Loucy (cell line): ENCODE results near the gene SERPINA5.

Experiments
- H2AFZ ChIP-seq: fragments of 200-600 bp; sonication (generic); 2 replicates; pipeline ENCODE4 v1.6.0; 2016; ENCODE audit warnings: antibody characterized with exemption, mild to moderate bottlenecking, low read length, moderate library complexity
- H3F3A ChIP-seq: fragments of 200-600 bp; 2 replicates; pipeline ENCODE4 v1.6.0; 2016; ENCODE audit warnings: antibody characterized with exemption, low read depth, mild to moderate bottlenecking
- H3K27me3 ChIP-seq: fragments of 200-600 bp; sonication (generic); 2 replicates; pipeline ENCODE4 v1.6.1; 2014; ENCODE audit warnings: low read length, mild to moderate bottlenecking; ENCODE audit not compliant: insufficient read depth, poor library complexity, severe bottlenecking
- H3K36me3 ChIP-seq: fragments of 200-600 bp; sonication (generic); 2 replicates; pipeline ENCODE4 v1.6.1; 2016; ENCODE audit warnings: low read length; ENCODE audit not compliant: insufficient read depth
- H3K4me1 ChIP-seq: fragments of 200-600 bp; sonication (generic); 2 replicates; pipeline ENCODE4 v1.5.1; 2014; ENCODE audit warnings: low read length, mild to moderate bottlenecking; ENCODE audit not compliant: insufficient read depth, poor library complexity, severe bottlenecking
- H3K4me2 ChIP-seq: fragments of 200-600 bp; sonication (generic); 2 replicates; pipeline ENCODE4 v1.6.0; 2014; ENCODE audit warnings: antibody characterized with exemption, low read length, low read depth, mild to moderate bottlenecking; ENCODE audit not compliant: poor library complexity, severe bottlenecking
- H3K4me3 ChIP-seq: fragments of 200-600 bp; sonication (generic); 2 replicates; pipeline ENCODE4 v1.5.1; 2014; ENCODE audit warnings: low read length, mild to moderate bottlenecking, mixed read lengths; ENCODE audit not compliant: poor library complexity, severe bottlenecking
- H3K79me2 ChIP-seq: fragments of 200-600 bp; sonication (generic); 2 replicates; pipeline ENCODE4 v1.6.1; 2014; ENCODE audit warnings: low read length; ENCODE audit not compliant: insufficient read depth
- H3K9ac ChIP-seq: fragments of 200-600 bp; sonication (generic); 2 replicates; pipeline ENCODE4 v1.6.0; 2014; ENCODE audit warnings: mild to moderate bottlenecking, low read depth, low read length, moderate library complexity; ENCODE audit not compliant: poor library complexity, severe bottlenecking
- H3K9me2 ChIP-seq: fragments of 200-600 bp; sonication (generic); replicated peaks from 2 replicates; pipeline ENCODE4 v1.6.1; 2016; ENCODE audit warnings: low read depth, low read length, mixed read lengths
- H3K9me3 ChIP-seq: fragments of 200-600 bp; sonication (generic); 2 replicates; pipeline ENCODE4 v1.6.1; 2014; ENCODE audit warnings: mild to moderate bottlenecking, antibody characterized with exemption, low read length, low read depth; ENCODE audit not compliant: insufficient read depth
- H4K20me1 ChIP-seq: fragments of 200-600 bp; sonication (generic); 2 replicates; pipeline ENCODE4 v1.6.0; 2014; ENCODE audit warnings: antibody characterized with exemption, low read length, mild to moderate bottlenecking; ENCODE audit not compliant: insufficient read depth, poor library complexity, severe bottlenecking
- EZH2phosphoT487 ChIP-seq: fragments of 200-600 bp; IDR thresholded peaks from 2 replicates; pipeline ENCODE4 v1.6.1; 2018; ENCODE audit warnings: antibody characterized with exemption, mild to moderate bottlenecking, moderate library complexity, borderline replicate concordance
- TF ChIP-seq, protein P1 (sequence below): fragments of 200-600 bp; sonication (generic); conservative IDR thresholded peaks from 2 replicates; pipeline ENCODE4 v1.5.1; 2014; ENCODE audit warnings: mild to moderate bottlenecking, antibody characterized with exemption, low read length

The SERPINA5 gene

DNA sequence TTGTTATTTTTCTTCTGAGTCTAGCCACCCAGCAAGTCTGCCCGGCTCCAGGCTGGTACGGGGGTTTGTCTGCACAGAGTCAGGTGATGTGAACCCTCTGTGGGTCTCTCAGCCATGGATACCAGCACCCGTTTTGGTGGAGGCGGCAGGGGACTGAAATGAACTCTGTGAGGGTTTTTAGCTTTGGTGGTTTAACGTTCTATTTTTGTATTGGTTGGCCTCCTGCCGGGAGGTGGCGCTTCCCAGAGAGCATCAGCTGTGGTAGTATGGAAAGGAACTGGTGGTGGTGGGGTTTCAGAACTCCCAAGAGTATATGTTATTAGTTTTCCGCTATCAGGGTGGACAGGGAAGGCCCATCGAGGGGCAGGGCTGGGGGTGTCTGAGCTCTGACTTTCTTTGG, 25.2 kb upstream of the SERPINA5 start:
- H4K20me1 ChIP-seq = no peaks in the 10 kb centered on the region
- H3K9me2 ChIP-seq = no peaks in the 10 kb centered on the region
- no peaks in the 10 kb centered on the region for H3K79me2 ChIP-seq
- no peak for TF ChIP-seq EZH2phosphoT487
- TF ChIP-seq, protein P1, sequence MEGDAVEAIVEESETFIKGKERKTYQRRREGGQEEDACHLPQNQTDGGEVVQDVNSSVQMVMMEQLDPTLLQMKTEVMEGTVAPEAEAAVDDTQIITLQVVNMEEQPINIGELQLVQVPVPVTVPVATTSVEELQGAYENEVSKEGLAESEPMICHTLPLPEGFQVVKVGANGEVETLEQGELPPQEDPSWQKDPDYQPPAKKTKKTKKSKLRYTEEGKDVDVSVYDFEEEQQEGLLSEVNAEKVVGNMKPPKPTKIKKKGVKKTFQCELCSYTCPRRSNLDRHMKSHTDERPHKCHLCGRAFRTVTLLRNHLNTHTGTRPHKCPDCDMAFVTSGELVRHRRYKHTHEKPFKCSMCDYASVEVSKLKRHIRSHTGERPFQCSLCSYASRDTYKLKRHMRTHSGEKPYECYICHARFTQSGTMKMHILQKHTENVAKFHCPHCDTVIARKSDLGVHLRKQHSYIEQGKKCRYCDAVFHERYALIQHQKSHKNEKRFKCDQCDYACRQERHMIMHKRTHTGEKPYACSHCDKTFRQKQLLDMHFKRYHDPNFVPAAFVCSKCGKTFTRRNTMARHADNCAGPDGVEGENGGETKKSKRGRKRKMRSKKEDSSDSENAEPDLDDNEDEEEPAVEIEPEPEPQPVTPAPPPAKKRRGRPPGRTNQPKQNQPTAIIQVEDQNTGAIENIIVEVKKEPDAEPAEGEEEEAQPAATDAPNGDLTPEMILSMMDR = no peak
- peaks cover 9% of the 10 kb centered on the region; the same call in 1 of the 2 replicates for H3K9me3 ChIP-seq
- no peak overlapping the region for H3K4me2 ChIP-seq
- H2AFZ ChIP-seq = no peak overlapping the region
- no peak overlapping the region for H3K9ac ChIP-seq
- no peaks in the 10 kb centered on the region for H3K27me3 ChIP-seq
- H3K36me3 ChIP-seq = no peaks in the 10 kb centered on the region
- H3F3A ChIP-seq = no peaks in the 10 kb centered on the region
- H3K4me3 ChIP-seq = no peak overlapping the region
- H3K4me1 ChIP-seq = no peaks in the 10 kb centered on the region

DNA sequence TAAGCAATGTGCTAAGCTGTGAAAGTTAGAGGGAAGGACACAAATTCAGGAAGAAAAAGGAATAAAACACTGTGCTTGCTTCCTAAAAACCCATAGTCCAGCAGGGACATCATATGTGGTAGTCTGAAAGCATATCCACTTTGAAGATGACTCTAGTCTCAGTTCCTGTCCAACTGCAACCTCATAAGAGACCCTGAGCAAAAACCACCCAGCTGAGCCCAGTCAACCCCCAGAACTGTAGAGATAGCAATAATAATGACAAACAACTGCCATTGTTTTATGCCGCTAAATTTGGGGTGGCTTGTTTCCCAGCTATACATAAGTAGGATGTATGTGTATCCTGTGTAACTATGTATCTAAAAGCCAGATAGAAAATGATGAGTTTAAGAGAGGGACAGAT, 23.9 kb upstream of the SERPINA5 start:
- no peak overlapping the region for H3K4me3 ChIP-seq
- H3K9ac ChIP-seq = no peak overlapping the region
- no peaks in the 10 kb centered on the region for H3K79me2 ChIP-seq
- H3K27me3 ChIP-seq = no peaks in the 10 kb centered on the region
- no peak overlapping the region for H2AFZ ChIP-seq
- TF ChIP-seq, protein P1 = no peak
- no peak for TF ChIP-seq EZH2phosphoT487
- no peaks in the 10 kb centered on the region for H3K4me1 ChIP-seq
- H3K36me3 ChIP-seq = no peaks in the 10 kb centered on the region
- no peak overlapping the region for H3K4me2 ChIP-seq
- peaks cover 9% of the 10 kb centered on the region; the same call in 1 of the 2 replicates for H3K9me3 ChIP-seq
- H3F3A ChIP-seq = no peaks in the 10 kb centered on the region
- no peaks in the 10 kb centered on the region for H3K9me2 ChIP-seq
- no peaks in the 10 kb centered on the region for H4K20me1 ChIP-seq

- Histone ChIP-seq H3F3A (no peaks in the 10 kb centered on the region), H3K36me3 (no peaks in the 10 kb centered on the region), H4K20me1 (no peaks in the 10 kb centered on the region), H2AFZ (no peak overlapping the region), H3K4me2 (no peak overlapping the region), H3K4me3 (no peak overlapping the region), H3K9me3 (peaks cover 9% of the 10 kb centered on the region; the same call in 1 of the 2 replicates), H3K4me1 (no peaks in the 10 kb centered on the region), H3K9ac (no peak overlapping the region), H3K9me2 (no peaks in the 10 kb centered on the region), H3K27me3 (no peaks in the 10 kb centered on the region), H3K79me2 (no peaks in the 10 kb centered on the region)
- no peak for TF ChIP-seq EZH2phosphoT487
- TF ChIP-seq, protein P1 = no peak
These were observed 22.4 kb upstream of the SERPINA5 start for GRCh38 chr14:94558842-94559241.
